H1 (cell line): Measurements from ENCODE around the gene EXOSC10. TPM values are rescaled to one million over a fixed set of nuclear protein-coding genes. Genes with fewer than 3 reads are reported as not detected.

ENCODE experiments used
- CTCF ChIA-PET: fragments of 300-600 bp; sonication (Branson Sonifier 250); formaldehyde crosslinking; loops from one replicate; lab custom pipeline; 2021; ENCODE audit not compliant: partially characterized antibody; lab: Charles Lee
- POLR2A ChIA-PET: fragments of 300-600 bp; sonication (Branson Sonifier 250); formaldehyde crosslinking; loops from one replicate; lab custom pipeline; 2021; ENCODE audit warnings: inconsistent platforms; ENCODE audit not compliant: partially characterized antibody; lab: Charles Lee
- DNase-seq, 2 experiments: peaks; one replicate each; pipeline versions ENCODE4 v3.0.0 to v3.0.0-alpha.2; 2010 to 2022; ENCODE audit warnings: low spot score in 2 of 2, low read depth in 1 of 2, mixed read lengths in 1 of 2
- FAIRE-seq: peaks from 2 replicates; lab custom pipeline; 2011; peaks lifted over from hg19 to GRCh38; lab: Jason Lieb, UNC
- H2AFZ ChIP-seq: 2 replicates; pipeline ENCODE4 v1.8.1; 2012; ENCODE audit warnings: low read length, inconsistent platforms
- H2AK5ac ChIP-seq: 2 replicates; pipeline ENCODE4 v1.6.1; 2013; ENCODE audit warnings: low read depth, low read length
- H2BK120ac ChIP-seq: replicated peaks from 2 replicates; pipeline ENCODE3; 2013; ENCODE audit warnings: low read depth, low read length, inconsistent platforms
- H2BK12ac ChIP-seq: 2 replicates; pipeline ENCODE4 v1.6.1; 2013; ENCODE audit warnings: low read depth, low read length
- H2BK15ac ChIP-seq: 2 replicates; pipeline ENCODE4 v1.6.1; 2013; ENCODE audit warnings: low read length
- H2BK20ac ChIP-seq: 2 replicates; pipeline ENCODE4 v1.6.1; 2013; ENCODE audit warnings: low read length
- H2BK5ac ChIP-seq: 2 replicates; pipeline ENCODE4 v1.6.1; 2013; ENCODE audit warnings: low read depth, low read length
- H3K14ac ChIP-seq: 2 replicates; pipeline ENCODE4 v1.6.1; 2013; ENCODE audit warnings: inconsistent platforms; ENCODE audit not compliant: insufficient read length
- H3K18ac ChIP-seq: 2 replicates; pipeline ENCODE4 v1.6.1; 2013; ENCODE audit warnings: low read length; ENCODE audit errors: extremely low read depth
- H3K23ac ChIP-seq: 2 replicates; pipeline ENCODE4 v1.6.1; 2013; ENCODE audit warnings: inconsistent platforms; ENCODE audit not compliant: insufficient read length
- H3K23me2 ChIP-seq: 2 replicates; pipeline ENCODE4 v1.6.1; 2013; ENCODE audit warnings: low read depth, low read length
- H3K27ac ChIP-seq: 2 replicates; pipeline ENCODE4 v1.6.1; 2011; ENCODE audit warnings: low read depth, low read length, inconsistent platforms
- H3K27me3 ChIP-seq, 4 experiments: replicated peaks in 1 of 4; 1 replicate in 1 of 4; 2 replicates in 3 of 4; pipeline versions ENCODE4 v1.6.1 to v1.8.1; 2011 to 2013; ENCODE audit warnings: low read length in 3 of 4, mild to moderate bottlenecking in 3 of 4, inconsistent platforms in 2 of 4, mixed read lengths in 2 of 4, moderate library complexity in 1 of 4; ENCODE audit not compliant: control insufficient read depth in 3 of 4, insufficient read depth in 3 of 4; ENCODE audit errors: extremely low read depth in 1 of 4
- H3K36me3 ChIP-seq, 4 experiments: 2 replicates each; pipeline versions ENCODE4 v1.6.1 to v1.8.1; 2011 to 2013; ENCODE audit warnings: mild to moderate bottlenecking in 4 of 4, low read length in 3 of 4, moderate library complexity in 2 of 4, control low read depth in 1 of 4, inconsistent platforms in 1 of 4; ENCODE audit not compliant: insufficient read depth in 4 of 4, control insufficient read depth in 2 of 4
- H3K4ac ChIP-seq: replicated peaks from 2 replicates; pipeline ENCODE3; 2013; ENCODE audit warnings: low read length, low read depth, mixed read lengths, inconsistent platforms; ENCODE audit not compliant: insufficient read length
- H3K4me1 ChIP-seq, 4 experiments: replicated peaks in 1 of 4; 1 replicate in 1 of 4; 2 replicates in 3 of 4; pipeline versions ENCODE4 v1.6.1 to v1.8.1; 2011 to 2013; ENCODE audit warnings: low read length in 3 of 4, inconsistent platforms in 2 of 4, mixed read lengths in 1 of 4; ENCODE audit not compliant: insufficient read depth in 4 of 4, control insufficient read depth in 3 of 4
- H3K4me2 ChIP-seq, 2 experiments: 2 replicates each; pipeline versions ENCODE4 v1.6.1 to v1.8.1; 2011 to 2013; ENCODE audit warnings: low read depth in 2 of 2, low read length in 2 of 2, control low read depth in 1 of 2, inconsistent platforms in 1 of 2, mild to moderate bottlenecking in 1 of 2; ENCODE audit not compliant: insufficient read depth in 1 of 2
- H3K4me3 ChIP-seq, 4 experiments: fragments of 200-600, 300-600 bp in 1 of 4; sonication (generic), shearing (Covaris generic), sonication (Bioruptor Twin) in 1 of 4; 2 replicates each; pipeline versions ENCODE4 v1.5.1 to v1.8.1; 2011 to 2016; ENCODE audit warnings: low read length in 4 of 4, low read depth in 3 of 4, control low read depth in 2 of 4, inconsistent platforms in 2 of 4, mild to moderate bottlenecking in 2 of 4, mixed read lengths in 1 of 4, moderate library complexity in 1 of 4; ENCODE audit not compliant: insufficient read depth in 2 of 4; ENCODE audit errors: extremely low read depth in 1 of 4
- H3K56ac ChIP-seq: replicated peaks from 2 replicates; pipeline ENCODE3; 2013; ENCODE audit warnings: low read depth, mild to moderate bottlenecking, mixed read lengths, low read length, inconsistent platforms; ENCODE audit not compliant: insufficient read length
- H3K79me1 ChIP-seq: 2 replicates; pipeline ENCODE4 v1.6.1; 2013; ENCODE audit warnings: low read depth, low read length, control low read depth
- H3K79me2 ChIP-seq, 2 experiments: 2 replicates each; pipeline versions ENCODE4 v1.6.1 to v1.8.1; 2012 to 2013; ENCODE audit warnings: low read length in 2 of 2, mild to moderate bottlenecking in 2 of 2, inconsistent platforms in 1 of 2; ENCODE audit not compliant: insufficient read depth in 2 of 2, control insufficient read depth in 1 of 2
- H3K9ac ChIP-seq, 4 experiments: replicated peaks in 1 of 4; 1 replicate in 1 of 4; 2 replicates in 3 of 4; pipeline versions ENCODE4 v1.6.1 to v1.8.1; 2011 to 2013; ENCODE audit warnings: low read depth in 3 of 4, low read length in 3 of 4, control low read depth in 2 of 4, mild to moderate bottlenecking in 2 of 4, moderate library complexity in 2 of 4, inconsistent platforms in 1 of 4; ENCODE audit errors: extremely low read depth in 1 of 4
- H3K9me3 ChIP-seq, 2 experiments: 2 replicates each; pipeline versions ENCODE4 v1.6.1 to v1.8.1; 2012 to 2013; ENCODE audit warnings: mild to moderate bottlenecking in 2 of 2, moderate library complexity in 2 of 2, control low read depth in 1 of 2, inconsistent platforms in 1 of 2, low read depth in 1 of 2, low read length in 1 of 2, mixed read lengths in 1 of 2; ENCODE audit not compliant: insufficient read depth in 2 of 2
- H4K20me1 ChIP-seq, 2 experiments: replicated peaks in 1 of 2; 2 replicates each; pipeline versions ENCODE3 to v1.8.1; 2011 to 2013; ENCODE audit warnings: inconsistent platforms in 2 of 2, low read length in 2 of 2, mild to moderate bottlenecking in 1 of 2; ENCODE audit not compliant: insufficient read depth in 2 of 2, control insufficient read depth in 1 of 2
- H4K5ac ChIP-seq: 2 replicates; pipeline ENCODE4 v1.6.1; 2013; ENCODE audit warnings: low read length, low read depth, mixed read lengths, inconsistent platforms; ENCODE audit not compliant: insufficient read length
- H4K8ac ChIP-seq: 2 replicates; pipeline ENCODE4 v1.8.0; 2013; ENCODE audit warnings: mild to moderate bottlenecking, moderate library complexity, low read length, inconsistent platforms; ENCODE audit not compliant: insufficient read depth; ENCODE audit errors: extremely low read depth
- H4K91ac ChIP-seq: replicated peaks from 2 replicates; pipeline ENCODE3; 2013; ENCODE audit warnings: low read length, mixed read lengths, inconsistent platforms; ENCODE audit not compliant: insufficient read length
- ASH2L ChIP-seq: fragments of 200-600, 300-600 bp; sonication (generic); IDR thresholded peaks from one replicate; pipeline ENCODE4 v1.7.1; 2017; ENCODE audit warnings: low read length
- BACH1 ChIP-seq: IDR thresholded peaks from 2 replicates; pipeline ENCODE4 v1.6.1; 2012; ENCODE audit warnings: low read length, improper control_type of control experiment
- BCL11A ChIP-seq, 2 experiments: IDR thresholded peaks; one replicate each; pipeline ENCODE4 v1.6.1; 2011; ENCODE audit warnings: low read depth in 2 of 2, low read length in 2 of 2, mild to moderate bottlenecking in 2 of 2
- KDM1A ChIP-seq: fragments of 200-600, 300-600 bp; sonication (generic); IDR thresholded peaks from 2 replicates; pipeline ENCODE4 v1.7.1; 2016; ENCODE audit warnings: mild to moderate bottlenecking, low read length, borderline replicate concordance
- NANOG ChIP-seq: IDR thresholded peaks from 2 replicates; pipeline ENCODE4 v1.6.1; 2011; ENCODE audit warnings: low read length, low read depth, mild to moderate bottlenecking, inconsistent platforms; ENCODE audit not compliant: insufficient read depth, poor library complexity, severe bottlenecking
- PHF8 ChIP-seq: fragments of 200-600 bp; sonication (generic); conservative IDR thresholded peaks from 2 replicates; pipeline ENCODE4 v1.7.1; 2012; ENCODE audit warnings: low read depth, mild to moderate bottlenecking, inconsistent platforms, low read length, moderate library complexity
- POLR2AphosphoS5 ChIP-seq: IDR thresholded peaks from 2 replicates; pipeline ENCODE4 v1.6.1; 2011; ENCODE audit warnings: low read depth, low read length
- RAD21 ChIP-seq, 2 experiments: IDR thresholded peaks in 1 of 2; conservative IDR thresholded peaks in 1 of 2; 2 replicates each; pipeline ENCODE4 v1.6.1; 2011; ENCODE audit warnings: low read depth in 2 of 2, low read length in 2 of 2, improper control_type of control experiment in 1 of 2, inconsistent platforms in 1 of 2, mild to moderate bottlenecking in 1 of 2, moderate library complexity in 1 of 2
- TAF7 ChIP-seq: optimal IDR thresholded peaks from 2 replicates; pipeline ENCODE3; 2011; ENCODE audit warnings: low read depth, mild to moderate bottlenecking, inconsistent platforms, low read length, moderate library complexity, borderline replicate concordance
- WGBS, 2 experiments: shearing (Covaris generic) in 1 of 2; methylation state at CpG; one replicate each; pipeline versions ENCODE4 v1.1.6 to v1.1.7; 2013 to 2015; ENCODE audit warnings: low lambda C conversion rate in 2 of 2, mixed read lengths in 2 of 2, inconsistent platforms in 1 of 2, low coverage in 1 of 2, missing lambda C conversion rate in 1 of 2; ENCODE audit not compliant: insufficient replicate concordance in 2 of 2, insufficient coverage in 1 of 2, insufficient read length in 1 of 2; ENCODE audit errors: extremely low coverage in 1 of 2, missing lambda C conversion rate in 1 of 2; 5-methylcytosine and 5-hydroxymethylcytosine counted together
- polyA plus RNA-seq, 7 experiments: library from polyadenylated mRNA; depleted of rRNA in 3 of 7; stranded (reverse) in 5 of 7; unstranded in 2 of 7; fragments of >200 nt in 5 of 7; fragments of 200-250 nt in 2 of 7; gene quantifications; 1 replicate in 5 of 7; 2 replicates in 1 of 7; 4 replicates in 1 of 7; pipeline versions ENCODE4 v1.2.1 to v1.2.3, GENCODE V29; 2011 to 2013; ENCODE audit warnings: missing spikeins in 2 of 7, mixed read lengths in 2 of 7
- total RNA-seq: library from RNA; stranded (reverse); fragmentation: NEBNext Ultra II Directional; extraction: Animal tissue kit (Norgen Biotek cat#: 25700); gene quantifications from 2 replicates; pipeline ENCODE4 v1.2.1, GENCODE V29; 2021
- TF ChIP-seq, protein P1 (sequence below): IDR thresholded peaks from 2 replicates; pipeline ENCODE4 v1.6.1; 2011; ENCODE audit warnings: low read length, improper control_type of control experiment

The EXOSC10 gene
- total and polyA plus RNA-seq, 2 of the 8 experiments (the other 6 are each of a cell fraction or from before 2014, with no cell fraction given): 57.9 to 86.1 TPM

DNA sequence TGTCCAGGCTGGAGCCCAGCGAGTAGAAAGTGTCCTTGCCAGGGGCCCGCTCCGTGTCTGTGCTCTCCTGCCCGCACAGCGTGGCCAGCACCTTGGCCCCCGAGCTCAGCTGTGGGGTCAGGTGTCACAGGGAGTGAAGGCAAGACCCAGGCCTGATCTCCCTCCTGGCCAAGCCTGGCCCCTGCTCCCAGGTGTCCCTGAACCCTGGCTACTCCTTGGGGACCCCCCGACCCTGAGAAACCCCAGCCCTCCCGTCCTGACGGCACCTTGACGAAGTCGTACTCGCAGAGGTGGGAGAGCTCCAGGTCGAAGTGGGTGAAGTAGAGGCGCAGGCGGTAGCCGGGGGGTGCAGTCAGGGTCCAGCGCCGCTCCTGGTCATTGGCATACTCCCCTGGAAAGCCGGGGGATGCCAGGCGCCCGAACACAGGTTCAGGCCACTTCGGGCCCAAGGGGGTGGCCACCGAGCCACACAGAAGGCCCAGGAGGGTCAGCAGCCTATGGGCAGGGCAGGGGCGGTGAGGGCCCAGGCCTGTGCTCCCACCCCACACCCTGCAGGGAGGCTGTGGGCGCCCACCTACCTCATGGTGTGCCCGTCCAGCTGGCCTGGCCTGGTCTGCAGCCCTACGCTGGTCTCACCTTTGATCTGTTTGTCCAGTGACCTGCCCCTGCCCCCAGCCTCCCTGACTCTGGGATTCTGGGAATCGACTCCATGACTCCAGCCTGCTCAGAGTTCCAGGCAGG, 52.9 kb downstream of the EXOSC10 start, which contains the start of gene MASP2:
Gene MASP2, minus strand, starts transcription at position 615 of the 741 bp plus-strand sequence. Its CDS starts 32 bp downstream, at position 583.
- FAIRE-seq (no peak), DNase-seq (no peak)
- Histone ChIP-seq H3K23ac (no peak within 1 kb of the TSS), H2BK5ac (no peak within 1 kb of the TSS), H2AK5ac (no peak within 1 kb of the TSS), H3K18ac (no peak within 1 kb of the TSS), H2AFZ (no peak within 1 kb of the TSS), H3K56ac (no peak within 1 kb of the TSS), H4K20me1 (peaks cover 0 to 2% of the 10 kb centered on the region in 2 experiments), H3K4me3 (no peak within 1 kb of the TSS), H3K4me2 (no peak within 1 kb of the TSS), H4K5ac (no peak within 1 kb of the TSS), H3K4ac (no peak within 1 kb of the TSS), H3K23me2 (peaks cover 8% of the 10 kb centered on the region; the same call in 1 of the 2 replicates), H2BK12ac (no peak within 1 kb of the TSS), H2BK15ac (no peak within 1 kb of the TSS), H3K27me3 (no peaks in the 10 kb centered on the region), H2BK20ac (no peak within 1 kb of the TSS), H3K9ac (no peak within 1 kb of the TSS), H3K9me3 (no peaks in the 10 kb centered on the region), H3K14ac (no peak within 1 kb of the TSS), H3K27ac (no peak within 1 kb of the TSS), H3K36me3 (no peaks in the 10 kb centered on the region), H3K79me2 (no peaks in the 10 kb centered on the region), H3K4me1 (peaks cover 0 to 10% (median 1%) of the 10 kb centered on the region in 4 experiments; a peak in 4 of 7 replicates), H4K8ac (peak within 1 kb of the TSS; percentile 78; the same call in 1 of the 2 replicates), H3K79me1 (no peaks in the 10 kb centered on the region), H4K91ac (no peak within 1 kb of the TSS), H2BK120ac (no peak within 1 kb of the TSS)
- ChIA-PET CTCF (interaction anchor here (0.8 to 14.5 kb wide), 3 partner anchors 9 to 198 kb away, joined by 3 to 168 read pairs (median 7); no protein-coding TSS in a partner anchor), POLR2A (interaction anchor here (0.7 to 2.6 kb wide), 6 partner anchors 8 to 20 kb away, joined by 3 to 9 read pairs (median 4); no protein-coding TSS in a partner anchor)
- WGBS, 2 experiments: 92% methylated on average over 27 of the region's 28 CpGs; no CpG with 5 or more reads in 1 of the 2 experiments
- TF ChIP-seq PHF8 (no peak), RAD21 (IDR thresholded peaks at IDR 0.05 in 1 of 2, conservative IDR thresholded peaks at IDR 0.05 in 1 of 2; ENCODE audit: low read depth in 2 of 2, low read length in 2 of 2) (no peak), TAF7 (no peak), BACH1 (no peak), KDM1A (no peak), NANOG (no peak), BCL11A (IDR thresholded peaks at IDR 0.05; ENCODE audit: low read depth in 2 of 2, low read length in 2 of 2) (no peak), POLR2AphosphoS5 (no peak), ASH2L (no peak)
- TF ChIP-seq, protein P1, sequence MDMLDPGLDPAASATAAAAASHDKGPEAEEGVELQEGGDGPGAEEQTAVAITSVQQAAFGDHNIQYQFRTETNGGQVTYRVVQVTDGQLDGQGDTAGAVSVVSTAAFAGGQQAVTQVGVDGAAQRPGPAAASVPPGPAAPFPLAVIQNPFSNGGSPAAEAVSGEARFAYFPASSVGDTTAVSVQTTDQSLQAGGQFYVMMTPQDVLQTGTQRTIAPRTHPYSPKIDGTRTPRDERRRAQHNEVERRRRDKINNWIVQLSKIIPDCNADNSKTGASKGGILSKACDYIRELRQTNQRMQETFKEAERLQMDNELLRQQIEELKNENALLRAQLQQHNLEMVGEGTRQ: no peak
